ENCODE measurements around the gene SLX4IP.

SLX4IP gene

GRCh38 chr20:10634683-10635411 lies 199.7 kb downstream of the SLX4IP start:
- peaks cover 19 to 23% of the 10 kb centered on the region in 2 donors for H3K36me3 ChIP-seq (ENCODE audit: control insufficient read depth in 2 of 2, insufficient read depth in 2 of 2, low read length in 2 of 2)
- H3K9me3 ChIP-seq (ENCODE audit: control insufficient read depth in 2 of 2, low read length in 2 of 2): no peaks in the 10 kb centered on the region
- no peaks in the 10 kb centered on the region for H3K27me3 ChIP-seq (ENCODE audit: control insufficient read depth in 2 of 2, insufficient read depth in 2 of 2, low read length in 2 of 2)
- H3K4me1 ChIP-seq (ENCODE audit: control insufficient read depth in 2 of 2, insufficient read depth in 2 of 2, low read length in 2 of 2): peaks cover 6 to 10% of the 10 kb centered on the region in 2 donors
- no peak overlapping the region for H3K9ac ChIP-seq (ENCODE audit: low read depth in 1 of 2, low read length in 2 of 2)
- H3K4me3 ChIP-seq (ENCODE audit: low read length in 2 of 2): no peak overlapping the region
- H3K27ac ChIP-seq (ENCODE audit: low read depth in 2 of 2, low read length in 2 of 2): peak overlapping the region in 1 of 2 donors; percentile 40

- no peak overlapping the region for H3K4me3 ChIP-seq (ENCODE audit: low read length in 2 of 2)
- no peak overlapping the region for H3K9ac ChIP-seq (ENCODE audit: low read depth in 1 of 2, low read length in 2 of 2)
- peak overlapping the region; percentile 6 to 57 for H3K27ac ChIP-seq (ENCODE audit: low read depth in 2 of 2, low read length in 2 of 2)
- H3K9me3 ChIP-seq (ENCODE audit: control insufficient read depth in 2 of 2, low read length in 2 of 2): no peaks in the 10 kb centered on the region
- H3K36me3 ChIP-seq (ENCODE audit: control insufficient read depth in 2 of 2, insufficient read depth in 2 of 2, low read length in 2 of 2): peaks cover 26 to 27% of the 10 kb centered on the region in 2 donors
- H3K27me3 ChIP-seq (ENCODE audit: control insufficient read depth in 2 of 2, insufficient read depth in 2 of 2, low read length in 2 of 2): no peaks in the 10 kb centered on the region
- peaks cover 6 to 10% of the 10 kb centered on the region in 2 donors for H3K4me1 ChIP-seq (ENCODE audit: control insufficient read depth in 2 of 2, insufficient read depth in 2 of 2, low read length in 2 of 2)
These were observed 200.5 kb downstream of the SLX4IP start for GRCh38 chr20:10635476-10636208.

- Histone ChIP-seq H3K27me3 (ENCODE audit: control insufficient read depth in 2 of 2, insufficient read depth in 2 of 2, low read length in 2 of 2) (no peaks in the 10 kb centered on the region), H3K9me3 (ENCODE audit: control insufficient read depth in 2 of 2, low read length in 2 of 2) (no peaks in the 10 kb centered on the region), H3K9ac (ENCODE audit: low read depth in 1 of 2, low read length in 2 of 2) (no peak overlapping the region), H3K27ac (ENCODE audit: low read depth in 2 of 2, low read length in 2 of 2) (peak overlapping the region; percentile 54 to 57), H3K4me3 (ENCODE audit: low read length in 2 of 2) (no peak overlapping the region), H3K4me1 (ENCODE audit: control insufficient read depth in 2 of 2, insufficient read depth in 2 of 2, low read length in 2 of 2) (peaks cover 6 to 10% of the 10 kb centered on the region in 2 donors), H3K36me3 (ENCODE audit: control insufficient read depth in 2 of 2, insufficient read depth in 2 of 2, low read length in 2 of 2) (peaks cover 33 to 34% of the 10 kb centered on the region in 2 donors)
These were observed 201.3 kb downstream of the SLX4IP start for GRCh38 chr20:10636326-10636818.

- peaks cover 6 to 10% of the 10 kb centered on the region in 2 donors for H3K4me1 ChIP-seq (ENCODE audit: control insufficient read depth in 2 of 2, insufficient read depth in 2 of 2, low read length in 2 of 2)
These were observed 202.0 kb downstream of the SLX4IP start for GRCh38 chr20:10637031-10637559.

GRCh38 chr20:10637563-10637962 lies 202.5 kb downstream of the SLX4IP start:
- Histone ChIP-seq H3K36me3 (ENCODE audit: control insufficient read depth in 2 of 2, insufficient read depth in 2 of 2, low read length in 2 of 2) (peaks cover 45 to 46% of the 10 kb centered on the region in 2 donors), H3K4me1 (ENCODE audit: control insufficient read depth in 2 of 2, insufficient read depth in 2 of 2, low read length in 2 of 2) (peaks cover 6 to 10% of the 10 kb centered on the region in 2 donors), H3K27me3 (ENCODE audit: control insufficient read depth in 2 of 2, insufficient read depth in 2 of 2, low read length in 2 of 2) (no peaks in the 10 kb centered on the region), H3K9me3 (ENCODE audit: control insufficient read depth in 2 of 2, low read length in 2 of 2) (no peaks in the 10 kb centered on the region), H3K27ac (ENCODE audit: low read depth in 2 of 2, low read length in 2 of 2) (peak overlapping the region; percentile 54 to 57), H3K4me3 (ENCODE audit: low read length in 2 of 2) (no peak overlapping the region), H3K9ac (ENCODE audit: low read depth in 1 of 2, low read length in 2 of 2) (no peak overlapping the region)

More at GRCh38 chr20:10637031-10637559, 202.0 kb downstream of the SLX4IP start:
- Histone ChIP-seq H3K36me3 (ENCODE audit: control insufficient read depth in 2 of 2, insufficient read depth in 2 of 2, low read length in 2 of 2) (peaks cover 41 to 42% of the 10 kb centered on the region in 2 donors), H3K9ac (ENCODE audit: low read depth in 1 of 2, low read length in 2 of 2) (no peak overlapping the region), H3K27me3 (ENCODE audit: control insufficient read depth in 2 of 2, insufficient read depth in 2 of 2, low read length in 2 of 2) (no peaks in the 10 kb centered on the region), H3K27ac (ENCODE audit: low read depth in 2 of 2, low read length in 2 of 2) (peak overlapping the region; percentile 54 to 57), H3K9me3 (ENCODE audit: control insufficient read depth in 2 of 2, low read length in 2 of 2) (no peaks in the 10 kb centered on the region), H3K4me3 (ENCODE audit: low read length in 2 of 2) (no peak overlapping the region)

- H3K27ac ChIP-seq (ENCODE audit: low read depth in 2 of 2, low read length in 2 of 2): peak overlapping the region in 1 of 2 donors; percentile 2
- H3K9me3 ChIP-seq (ENCODE audit: control insufficient read depth in 2 of 2, low read length in 2 of 2): no peaks in the 10 kb centered on the region
- no peaks in the 10 kb centered on the region for H3K27me3 ChIP-seq (ENCODE audit: control insufficient read depth in 2 of 2, insufficient read depth in 2 of 2, low read length in 2 of 2)
- H3K9ac ChIP-seq (ENCODE audit: low read depth in 1 of 2, low read length in 2 of 2): no peak overlapping the region
- peaks cover 61 to 63% of the 10 kb centered on the region in 2 donors for H3K36me3 ChIP-seq (ENCODE audit: control insufficient read depth in 2 of 2, insufficient read depth in 2 of 2, low read length in 2 of 2)
- peaks cover 6 to 10% of the 10 kb centered on the region in 2 donors for H3K4me1 ChIP-seq (ENCODE audit: control insufficient read depth in 2 of 2, insufficient read depth in 2 of 2, low read length in 2 of 2)
- no peak overlapping the region for H3K4me3 ChIP-seq (ENCODE audit: low read length in 2 of 2)
These were observed 204.1 kb downstream of the SLX4IP start for GRCh38 chr20:10639077-10639736.

GRCh38 chr20:10639737-10640556 lies 204.8 kb downstream of the SLX4IP start:
- Histone ChIP-seq H3K4me1 (ENCODE audit: control insufficient read depth in 2 of 2, insufficient read depth in 2 of 2, low read length in 2 of 2) (peaks cover 6 to 10% of the 10 kb centered on the region in 2 donors), H3K9me3 (ENCODE audit: control insufficient read depth in 2 of 2, low read length in 2 of 2) (no peaks in the 10 kb centered on the region), H3K27me3 (ENCODE audit: control insufficient read depth in 2 of 2, insufficient read depth in 2 of 2, low read length in 2 of 2) (no peaks in the 10 kb centered on the region), H3K36me3 (ENCODE audit: control insufficient read depth in 2 of 2, insufficient read depth in 2 of 2, low read length in 2 of 2) (peaks cover 68 to 70% of the 10 kb centered on the region in 2 donors), H3K9ac (ENCODE audit: low read depth in 1 of 2, low read length in 2 of 2) (no peak overlapping the region), H3K27ac (ENCODE audit: low read depth in 2 of 2, low read length in 2 of 2) (peak overlapping the region in 1 of 2 donors; percentile 2), H3K4me3 (ENCODE audit: low read length in 2 of 2) (no peak overlapping the region)

GRCh38 chr20:10640897-10641296 lies 205.8 kb downstream of the SLX4IP start:
- peaks cover 78 to 80% of the 10 kb centered on the region in 2 donors for H3K36me3 ChIP-seq (ENCODE audit: control insufficient read depth in 2 of 2, insufficient read depth in 2 of 2, low read length in 2 of 2)
- no peak overlapping the region for H3K9ac ChIP-seq (ENCODE audit: low read depth in 1 of 2, low read length in 2 of 2)
- H3K4me1 ChIP-seq (ENCODE audit: control insufficient read depth in 2 of 2, insufficient read depth in 2 of 2, low read length in 2 of 2): peaks cover 6 to 10% of the 10 kb centered on the region in 2 donors
- H3K9me3 ChIP-seq (ENCODE audit: control insufficient read depth in 2 of 2, low read length in 2 of 2): no peaks in the 10 kb centered on the region
- H3K4me3 ChIP-seq (ENCODE audit: low read length in 2 of 2): no peak overlapping the region
- H3K27me3 ChIP-seq (ENCODE audit: control insufficient read depth in 2 of 2, insufficient read depth in 2 of 2, low read length in 2 of 2): no peaks in the 10 kb centered on the region
- H3K27ac ChIP-seq (ENCODE audit: low read depth in 2 of 2, low read length in 2 of 2): no peak overlapping the region

GRCh38 chr20:10641467-10641866 lies 206.4 kb downstream of the SLX4IP start:
- no peak overlapping the region for H3K9ac ChIP-seq (ENCODE audit: low read depth in 1 of 2, low read length in 2 of 2)
- peaks cover 82 to 85% of the 10 kb centered on the region in 2 donors for H3K36me3 ChIP-seq (ENCODE audit: control insufficient read depth in 2 of 2, insufficient read depth in 2 of 2, low read length in 2 of 2)
- H3K27ac ChIP-seq (ENCODE audit: low read depth in 2 of 2, low read length in 2 of 2): no peak overlapping the region
- H3K27me3 ChIP-seq (ENCODE audit: control insufficient read depth in 2 of 2, insufficient read depth in 2 of 2, low read length in 2 of 2): no peaks in the 10 kb centered on the region
- no peak overlapping the region for H3K4me3 ChIP-seq (ENCODE audit: low read length in 2 of 2)
- H3K4me1 ChIP-seq (ENCODE audit: control insufficient read depth in 2 of 2, insufficient read depth in 2 of 2, low read length in 2 of 2): peaks cover 6 to 8% of the 10 kb centered on the region in 2 donors
- H3K9me3 ChIP-seq (ENCODE audit: control insufficient read depth in 2 of 2, low read length in 2 of 2): no peaks in the 10 kb centered on the region
